Stimulated activated CD4-positive, alpha-beta T cell treated with anti-CD3 and anti-CD28 coated beads, Interleukin-15, amount 100 ng/mL, for 1 hour (primary cell): ENCODE measurements around the gene PURA.
A peak's percentile ranks its signal among the peaks of the same experiment; 100 is the strongest.

Experiments
- DNase-seq, 2 donors: peaks; one replicate each; pipeline ENCODE4 v3.0.0-alpha.2; 2020; ENCODE audit warnings: low read depth in 1 of 2, low spot score in 1 of 2

Gene PURA

GRCh38 chr5:140109759-140110645 is 3.9 kb upstream of the PURA start:
- DNase-seq, result no peak

GRCh38 chr5:140110646-140110957 is 3.3 kb upstream of the PURA start:
- DNase-seq, result no peak

GRCh38 chr5:140111011-140111858 is 2.7 kb upstream of the PURA start:
- no peak for DNase-seq

- no peak for DNase-seq
Measured at GRCh38 chr5:140111859-140112551, 1.9 kb upstream of the PURA start.

- DNase-seq, result no peak
Measured at GRCh38 chr5:140112685-140113179, 1.2 kb upstream of the PURA start.

- no peak for DNase-seq
Measured at GRCh38 chr5:140113180-140113698, 670 bp upstream of the PURA start.

GRCh38 chr5:140114341-140115185 is 654 bp downstream of the PURA start:
- peak; percentile 7 to 11 for DNase-seq

GRCh38 chr5:140115186-140115500 is 1.2 kb downstream of the PURA start:
- no peak for DNase-seq

- DNase-seq, result no peak
Measured at GRCh38 chr5:140116716-140117115, 2.8 kb downstream of the PURA start.

- no peak for DNase-seq
Measured at GRCh38 chr5:140117523-140117922, 3.6 kb downstream of the PURA start.

GRCh38 chr5:140118302-140118936 is 4.5 kb downstream of the PURA start:
- no peak for DNase-seq

- DNase-seq, result no peak
Measured at GRCh38 chr5:140125637-140126036, 11.7 kb downstream of the PURA start, which contains the start of gene IGIP. Gene IGIP (plus strand): TSS chr5:140125937. CDS start chr5:140128477, 2,540 bp downstream.

- DNase-seq, result no peak
Measured at GRCh38 chr5:140126315-140127012, 12.6 kb downstream of the PURA start.

GRCh38 chr5:140128376-140128775 is 14.5 kb downstream of the PURA start:
- no peak for DNase-seq

GRCh38 chr5:140130949-140131733 is 17.2 kb downstream of the PURA start:
- DNase-seq, result no peak

GRCh38 chr5:140131967-140132409 is 18.1 kb downstream of the PURA start:
- no peak for DNase-seq

GRCh38 chr5:140133514-140134167 is 19.7 kb downstream of the PURA start:
- no peak for DNase-seq
